Measurements from ENCODE around the gene PHF14. TPM values are rescaled to one million over a fixed set of nuclear protein-coding genes. Genes with fewer than 3 reads are reported as not detected.

The PHF14 gene
- total RNA-seq, 1 experiment from 2014 or later, result 50.8 TPM

DNA sequence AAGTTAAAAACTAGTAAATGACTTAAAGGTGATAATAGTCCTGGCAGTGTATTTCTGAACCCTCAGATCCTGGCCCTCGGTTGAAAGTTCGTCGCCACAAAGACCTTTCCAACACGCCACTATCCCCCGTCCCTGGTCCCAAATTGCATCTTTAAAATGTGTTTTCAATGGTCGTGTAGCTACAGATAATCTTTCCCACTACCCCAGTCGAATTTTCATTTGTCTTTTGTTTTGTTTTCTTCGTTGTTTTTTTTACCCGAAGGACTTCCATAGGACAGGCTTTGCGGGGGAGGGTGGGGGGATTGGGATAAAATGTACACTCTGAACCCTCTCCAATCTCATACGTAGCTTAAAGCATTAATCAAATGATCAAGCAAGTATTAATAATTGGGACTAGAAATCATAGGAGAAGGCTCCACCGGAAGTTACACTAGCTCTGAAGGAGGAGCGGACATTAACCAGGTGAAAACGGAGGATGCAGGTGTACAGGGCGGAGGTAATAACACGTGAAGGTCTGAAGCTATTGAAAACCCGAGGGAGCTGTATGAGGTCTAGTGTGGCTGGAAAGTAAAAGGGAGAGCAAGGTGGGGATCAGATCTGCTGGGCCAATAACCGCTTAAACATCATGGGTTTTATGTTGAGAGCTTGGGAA, 32.8 kb upstream of the PHF14 start:
- Histone ChIP-seq H3K4ac (ENCODE audit: low read depth, low read length) (no peak overlapping the region; the same call in 1 of the 2 replicates), H2BK12ac (ENCODE audit: insufficient read length, low read depth, low read length) (peak overlapping the region; percentile 41), H3K56ac (ENCODE audit: insufficient read length, low read depth, low read length) (peak overlapping the region; percentile 67), H2BK15ac (ENCODE audit: low read depth, low read length) (no peak overlapping the region), H3T11ph (ENCODE audit: low read length) (no peak overlapping the region), H3K79me1 (ENCODE audit: insufficient read depth, low read depth, low read length, poor library complexity, severe bottlenecking) (no peaks in the 10 kb centered on the region), H3K23me2 (ENCODE audit: insufficient read length, low read depth, low read length, poor library complexity, severe bottlenecking) (peaks cover 7% of the 10 kb centered on the region), H4K8ac (replicated peaks; ENCODE audit: insufficient read length, low read depth, low read length) (no peak overlapping the region), H2AFZ (ENCODE audit: low read length) (peak overlapping the region; percentile 52), H3K27me3 (ENCODE audit: insufficient read depth, low read length) (no peaks in the 10 kb centered on the region), H3K4me1 (ENCODE audit: insufficient read depth, low read length) (peaks cover 5% of the 10 kb centered on the region; the same call in 1 of the 2 replicates), H3K9ac (ENCODE audit: extremely low read depth, insufficient read length, low read length) (peak overlapping the region; percentile 91), H3K18ac (ENCODE audit: insufficient read length, low read depth, low read length) (peak overlapping the region; percentile 43), H3K27ac (ENCODE audit: insufficient read length, low read depth, low read length) (no peak overlapping the region), H4K5ac (ENCODE audit: insufficient read length, low read depth, low read length) (peak overlapping the region; percentile 69), H4K20me1 (ENCODE audit: control insufficient read depth, insufficient read depth, insufficient read length) (no peaks in the 10 kb centered on the region), H2BK120ac (ENCODE audit: low read depth, low read length, poor library complexity, severe bottlenecking) (peak overlapping the region; percentile 40), H2AK5ac (ENCODE audit: insufficient read length, low read length) (no peak overlapping the region), H3K14ac (ENCODE audit: insufficient read depth, low read length) (peak overlapping the region; percentile 72; the same call in 1 of the 2 replicates), H4K91ac (ENCODE audit: insufficient read length, low read depth, low read length) (no peak overlapping the region), H3K23ac (ENCODE audit: insufficient read length, low read depth, low read length) (no peak overlapping the region), H3K9me3 (ENCODE audit: control insufficient read depth, low read depth, low read length) (no peaks in the 10 kb centered on the region), H2BK20ac (ENCODE audit: low read depth, low read length, poor library complexity, severe bottlenecking) (no peak overlapping the region), H2BK5ac (ENCODE audit: insufficient read length, low read length) (no peak overlapping the region), H3K4me2 (ENCODE audit: insufficient read depth, insufficient read length, low read length) (peak overlapping the region; percentile 52), H3K79me2 (ENCODE audit: insufficient read depth, low read length) (peaks cover 12% of the 10 kb centered on the region; the same call in 1 of the 2 replicates)
- DNase-seq, result no peak
- Mint-ChIP-seq H3K4me3 (no peak overlapping the region), H3K36me3 (ENCODE audit: insufficient read depth in 1 of 3, low read depth in 3 of 3) (peaks cover 17 to 30% (median 28%) of the 10 kb centered on the region in 3 experiments; a peak in 6 of 7 replicates), H3K27me3 (ENCODE audit: low read depth) (no peaks in the 10 kb centered on the region), H3K9me3 (no peaks in the 10 kb centered on the region), H3K27ac (no peak overlapping the region), H3K4me1 (peaks cover 12 to 13% of the 10 kb centered on the region in 2 experiments)
- WGBS (ENCODE audit: extremely low coverage, insufficient read length, low lambda C conversion rate), result no CpG with 5 or more reads among the region's 18 CpGs
- TF ChIP-seq, protein P1, sequence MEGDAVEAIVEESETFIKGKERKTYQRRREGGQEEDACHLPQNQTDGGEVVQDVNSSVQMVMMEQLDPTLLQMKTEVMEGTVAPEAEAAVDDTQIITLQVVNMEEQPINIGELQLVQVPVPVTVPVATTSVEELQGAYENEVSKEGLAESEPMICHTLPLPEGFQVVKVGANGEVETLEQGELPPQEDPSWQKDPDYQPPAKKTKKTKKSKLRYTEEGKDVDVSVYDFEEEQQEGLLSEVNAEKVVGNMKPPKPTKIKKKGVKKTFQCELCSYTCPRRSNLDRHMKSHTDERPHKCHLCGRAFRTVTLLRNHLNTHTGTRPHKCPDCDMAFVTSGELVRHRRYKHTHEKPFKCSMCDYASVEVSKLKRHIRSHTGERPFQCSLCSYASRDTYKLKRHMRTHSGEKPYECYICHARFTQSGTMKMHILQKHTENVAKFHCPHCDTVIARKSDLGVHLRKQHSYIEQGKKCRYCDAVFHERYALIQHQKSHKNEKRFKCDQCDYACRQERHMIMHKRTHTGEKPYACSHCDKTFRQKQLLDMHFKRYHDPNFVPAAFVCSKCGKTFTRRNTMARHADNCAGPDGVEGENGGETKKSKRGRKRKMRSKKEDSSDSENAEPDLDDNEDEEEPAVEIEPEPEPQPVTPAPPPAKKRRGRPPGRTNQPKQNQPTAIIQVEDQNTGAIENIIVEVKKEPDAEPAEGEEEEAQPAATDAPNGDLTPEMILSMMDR (conservative IDR thresholded peaks at IDR 0.05), result no peak

All from H9 (cell line).